HG03045 (cell line): Measurements from ENCODE around the gene SLC39A7.

Experiments used
- ATAC-seq: cut with Tn5 transposase; IDR thresholded peaks from one replicate; pipeline ENCODE4 v1.9.1; 2021; ENCODE audit warnings: mild to moderate bottlenecking, moderate library complexity; ENCODE audit not compliant: unreplicated experiment

Gene SLC39A7

GRCh38 chr6:33189164-33189563 lies 11.5 kb upstream of the SLC39A7 start:
- ATAC-seq = no peak

- no peak for ATAC-seq
Measured at GRCh38 chr6:33189625-33190448, 10.8 kb upstream of the SLC39A7 start.

- no peak for ATAC-seq
Measured at GRCh38 chr6:33190504-33191107, 10.1 kb upstream of the SLC39A7 start.

GRCh38 chr6:33191383-33192104 lies 9.1 kb upstream of the SLC39A7 start:
- ATAC-seq = no peak

- no peak for ATAC-seq
Measured at GRCh38 chr6:33192105-33192646, 8.5 kb upstream of the SLC39A7 start, which contains the start of gene COL11A2. Gene COL11A2 (minus strand): TSS chr6:33192467. CDS start chr6:33192240, 227 bp downstream.

- ATAC-seq = no peak
Measured at GRCh38 chr6:33192671-33193602, 7.7 kb upstream of the SLC39A7 start.

GRCh38 chr6:33193619-33194018 lies 7.0 kb upstream of the SLC39A7 start:
- ATAC-seq = no peak

- no peak for ATAC-seq
Measured at GRCh38 chr6:33194431-33194979, 6.2 kb upstream of the SLC39A7 start.

- no peak for ATAC-seq
Measured at GRCh38 chr6:33195304-33196165, 5.1 kb upstream of the SLC39A7 start.

GRCh38 chr6:33197431-33198048 lies 3.1 kb upstream of the SLC39A7 start:
- no peak for ATAC-seq

- ATAC-seq = no peak
Measured at GRCh38 chr6:33198159-33198852, 2.4 kb upstream of the SLC39A7 start.

- no peak for ATAC-seq
Measured at GRCh38 chr6:33198853-33199436, 1.7 kb upstream of the SLC39A7 start.

- ATAC-seq = peak; percentile 20
Measured at GRCh38 chr6:33199687-33200218, 914 bp upstream of the SLC39A7 start.

GRCh38 chr6:33201147-33201545 lies 479 bp downstream of the SLC39A7 start:
- no peak for ATAC-seq

GRCh38 chr6:33201935-33202334 lies 1.3 kb downstream of the SLC39A7 start:
- no peak for ATAC-seq

- ATAC-seq = no peak
Measured at GRCh38 chr6:33202799-33203198, 2.1 kb downstream of the SLC39A7 start.

- no peak for ATAC-seq
Measured at GRCh38 chr6:33203443-33204164, 2.9 kb downstream of the SLC39A7 start.
